IMR-90 (cell line): ENCODE measurements around the gene TMEM45A. TPM values are rescaled to one million over a fixed set of nuclear protein-coding genes. Genes with fewer than 3 reads are reported as not detected.

Experiments
- ATAC-seq: fragments of 200-7000 bp; cut with Tn5 transposase; 2 replicates; pipeline ENCODE4 v1.9.1; 2020; ENCODE audit warnings: low read depth, mild to moderate bottlenecking, moderate library complexity
- BruUV-seq: library from RNA; stranded (reverse); fragments of 400-500 nt; replicated peaks from 2 replicates; lab custom pipeline; 2021; lab: Mats Ljungman, UMichigan
- CTCF ChIA-PET: fragments of 300-600 bp; formaldehyde crosslinking; extraction: SDS; loops from one replicate; lab custom pipeline; 2021; ENCODE audit warnings: antibody characterized with exemption; lab: Yijun Ruan, JAX
- POLR2A ChIA-PET: fragments of 300-600 bp; sonication (Branson Sonifier 250); formaldehyde crosslinking; loops from one replicate; lab custom pipeline; 2022; ENCODE audit warnings: antibody characterized with exemption; ENCODE audit not compliant: unreplicated experiment; lab: Charles Lee
- DNase-seq: peaks from one replicate; pipeline ENCODE4 v3.0.0; 2013
- H2AFZ ChIP-seq: replicated peaks from 2 replicates; pipeline ENCODE3; 2013; ENCODE audit warnings: low read length, mild to moderate bottlenecking; ENCODE audit not compliant: poor library complexity
- H2AK5ac ChIP-seq: 2 replicates; pipeline ENCODE4 v1.6.1; 2013; ENCODE audit warnings: low read depth, low read length, inconsistent platforms
- H2AK9ac ChIP-seq: replicated peaks from 2 replicates; pipeline ENCODE3; 2013; ENCODE audit warnings: mild to moderate bottlenecking, low read depth, low read length, moderate library complexity; ENCODE audit not compliant: poor library complexity
- H2BK120ac ChIP-seq: 2 replicates; pipeline ENCODE4 v1.6.1; 2013; ENCODE audit warnings: low read depth, low read length, inconsistent platforms
- H2BK15ac ChIP-seq: 3 replicates; pipeline ENCODE4 v1.6.1; 2013; ENCODE audit warnings: low read depth, low read length, inconsistent platforms
- H2BK20ac ChIP-seq: 2 replicates; pipeline ENCODE4 v1.6.1; 2013; ENCODE audit warnings: low read depth, mild to moderate bottlenecking, inconsistent platforms, low read length, moderate library complexity
- H2BK5ac ChIP-seq: 2 replicates; pipeline ENCODE4 v1.6.1; 2013; ENCODE audit warnings: mild to moderate bottlenecking, low read depth, low read length, inconsistent platforms; ENCODE audit not compliant: poor library complexity, severe bottlenecking
- H3K14ac ChIP-seq: replicated peaks from 2 replicates; pipeline ENCODE4 v1.6.1; 2013; ENCODE audit warnings: low read depth, low read length, inconsistent platforms
- H3K18ac ChIP-seq: 2 replicates; pipeline ENCODE4 v1.6.1; 2013; ENCODE audit warnings: low read depth, low read length, control low read depth
- H3K23ac ChIP-seq: 2 replicates; pipeline ENCODE4 v1.6.1; 2013; ENCODE audit warnings: low read depth, low read length, inconsistent platforms
- H3K27ac ChIP-seq: 2 replicates; pipeline ENCODE4 v1.5.1; 2013; ENCODE audit warnings: mild to moderate bottlenecking, control low read depth, low read length; ENCODE audit not compliant: insufficient read depth
- H3K27me3 ChIP-seq: 2 replicates; pipeline ENCODE4 v1.6.1; 2013; ENCODE audit warnings: low read length; ENCODE audit not compliant: control insufficient read depth, insufficient read depth
- H3K36me3 ChIP-seq: 2 replicates; pipeline ENCODE4 v1.6.1; 2013; ENCODE audit warnings: low read length, mixed read lengths; ENCODE audit not compliant: control insufficient read depth, insufficient read depth
- H3K4ac ChIP-seq: 2 replicates; pipeline ENCODE4 v1.6.1; 2013; ENCODE audit warnings: low read depth, low read length, inconsistent platforms
- H3K4me1 ChIP-seq: 2 replicates; pipeline ENCODE4 v1.6.1; 2013; ENCODE audit warnings: low read length, mixed read lengths; ENCODE audit not compliant: control insufficient read depth, insufficient read depth
- H3K4me2 ChIP-seq: 2 replicates; pipeline ENCODE4 v1.6.1; 2013; ENCODE audit warnings: low read depth, mild to moderate bottlenecking, control low read depth, low read length, moderate library complexity
- H3K4me3 ChIP-seq: 2 replicates; pipeline ENCODE4 v1.5.1; 2013; ENCODE audit warnings: low read depth, mild to moderate bottlenecking, control low read depth, low read length, moderate library complexity; ENCODE audit not compliant: insufficient read depth
- H3K56ac ChIP-seq: 2 replicates; pipeline ENCODE4 v1.6.1; 2013; ENCODE audit warnings: low read length, inconsistent platforms; ENCODE audit not compliant: insufficient read depth; ENCODE audit errors: extremely low read depth
- H3K79me1 ChIP-seq, 2 experiments: 2 replicates each; pipeline ENCODE4 v1.6.1; 2013; ENCODE audit warnings: low read length in 2 of 2, inconsistent platforms in 1 of 2, low read depth in 1 of 2
- H3K9ac ChIP-seq: 2 replicates; pipeline ENCODE4 v1.6.1; 2013; ENCODE audit warnings: low read depth, low read length, control low read depth
- H3K9me1 ChIP-seq: 2 replicates; pipeline ENCODE4 v1.6.1; 2013; ENCODE audit warnings: low read length, inconsistent platforms; ENCODE audit not compliant: insufficient read depth
- H3K9me3 ChIP-seq: 2 replicates; pipeline ENCODE4 v1.6.1; 2013; ENCODE audit warnings: low read length; ENCODE audit not compliant: control insufficient read depth, insufficient read depth
- H4K20me1 ChIP-seq: 2 replicates; pipeline ENCODE4 v1.6.1; 2013; ENCODE audit warnings: low read length, inconsistent platforms; ENCODE audit not compliant: insufficient read depth
- H4K5ac ChIP-seq: 2 replicates; pipeline ENCODE4 v1.6.1; 2013; ENCODE audit warnings: mild to moderate bottlenecking, low read depth, low read length, control low read depth
- H4K8ac ChIP-seq, 2 experiments: 2 replicates each; pipeline ENCODE4 v1.6.1; 2013; ENCODE audit warnings: low read depth in 2 of 2, low read length in 2 of 2, control low read depth in 1 of 2, inconsistent platforms in 1 of 2
- H4K91ac ChIP-seq: 2 replicates; pipeline ENCODE4 v1.6.1; 2013; ENCODE audit warnings: low read depth, low read length, inconsistent platforms; ENCODE audit not compliant: insufficient read depth
- BHLHE40 ChIP-seq: fragments of 150-350 bp; IDR thresholded peaks from 2 replicates; pipeline ENCODE4 v1.6.1; 2016; ENCODE audit warnings: mild to moderate bottlenecking, low read depth, low read length
- CEBPB ChIP-seq: IDR thresholded peaks from 2 replicates; pipeline ENCODE4 v1.6.1; 2012; ENCODE audit warnings: low read depth, low read length, improper control_type of control experiment
- CHD1 ChIP-seq: IDR thresholded peaks from 2 replicates; pipeline ENCODE4 v1.6.1; 2012; ENCODE audit warnings: low read depth, low read length, improper control_type of control experiment
- CTCF ChIP-seq: conservative IDR thresholded peaks from 2 replicates; pipeline ENCODE4 v1.5.1; 2012; ENCODE audit warnings: mild to moderate bottlenecking, low read depth, low read length, improper control_type of control experiment
- ELK1 ChIP-seq: fragments of 150-350 bp; IDR thresholded peaks from 2 replicates; pipeline ENCODE4 v1.6.1; 2016; ENCODE audit warnings: low read depth, mild to moderate bottlenecking, low read length, moderate library complexity, borderline replicate concordance
- FOS ChIP-seq: fragments of 150-350 bp; IDR thresholded peaks from 2 replicates; pipeline ENCODE4 v1.6.1; 2016; ENCODE audit warnings: low read depth, low read length
- MAFK ChIP-seq: IDR thresholded peaks from 2 replicates; pipeline ENCODE4 v1.6.1; 2012; ENCODE audit warnings: low read depth, low read length, improper control_type of control experiment
- MAZ ChIP-seq: IDR thresholded peaks from 2 replicates; pipeline ENCODE4 v1.6.1; 2012; ENCODE audit warnings: low read depth, mild to moderate bottlenecking, low read length, improper control_type of control experiment, moderate library complexity, borderline replicate concordance
- MXI1 ChIP-seq: IDR thresholded peaks from 2 replicates; pipeline ENCODE4 v1.6.1; 2012; ENCODE audit warnings: low read depth, mild to moderate bottlenecking, low read length, moderate library complexity, borderline replicate concordance
- NFE2L2 ChIP-seq: fragments of 150-350 bp; IDR thresholded peaks from 2 replicates; pipeline ENCODE4 v1.6.1; 2016; ENCODE audit warnings: low read depth, mild to moderate bottlenecking, low read length
- POLR2A ChIP-seq: IDR thresholded peaks from 2 replicates; pipeline ENCODE4 v1.6.1; 2012; ENCODE audit warnings: mild to moderate bottlenecking, low read depth, low read length
- RAD21 ChIP-seq: IDR thresholded peaks from 2 replicates; pipeline ENCODE4 v1.6.1; 2012; ENCODE audit warnings: low read length, improper control_type of control experiment
- RCOR1 ChIP-seq: IDR thresholded peaks from 2 replicates; pipeline ENCODE4 v1.6.1; 2012; ENCODE audit warnings: mild to moderate bottlenecking, low read length, improper control_type of control experiment; ENCODE audit not compliant: insufficient replicate concordance
- RFX5 ChIP-seq: IDR thresholded peaks from 2 replicates; pipeline ENCODE4 v1.8.0; 2012; ENCODE audit warnings: low read depth, mild to moderate bottlenecking, low read length, moderate library complexity
- SMC3 ChIP-seq: fragments of 150-350 bp; IDR thresholded peaks from 2 replicates; pipeline ENCODE4 v1.6.1; 2016; ENCODE audit warnings: low read depth, mild to moderate bottlenecking, antibody characterized with exemption, low read length, moderate library complexity
- USF2 ChIP-seq: fragments of 150-350 bp; IDR thresholded peaks from 2 replicates; pipeline ENCODE4 v1.6.1; 2017; ENCODE audit warnings: mild to moderate bottlenecking, antibody characterized with exemption, low read length, low read depth
- WGBS, 2 experiments: methylation state at CpG; one replicate each; pipeline versions ENCODE4 v1.1.5 to v1.1.7; 2013; ENCODE audit warnings: missing lambda C conversion rate in 2 of 2; ENCODE audit not compliant: insufficient read length in 1 of 2; ENCODE audit errors: extremely low coverage in 2 of 2; 5-methylcytosine and 5-hydroxymethylcytosine counted together
- dilution Hi-C: fragments of 300-500 bp; cut with HindIII; formaldehyde crosslinking; loops from one replicate; pipeline ENCODE4 v1.14.3; 2018; ENCODE audit warnings: low sequenced_read_pairs; ENCODE audit not compliant: unreplicated experiment
- in situ Hi-C: fragments of 300-500 bp; cut with MboI; formaldehyde crosslinking; loops from 3 replicates; pipeline ENCODE4 v1.14.3; 2019; ENCODE audit warnings: low sequenced_read_pairs, inconsistent platforms, mixed read lengths
- intact Hi-C: fragments of 100-400 bp; cut with micrococcal nuclease; formaldehyde crosslinking; loops from 2 replicates; pipeline ENCODE4 v1.10.0; 2022
- polyA plus RNA-seq, 3 experiments: library from polyadenylated mRNA; depleted of rRNA; stranded (reverse); fragments of >200 nt; gene quantifications; 2 replicates each; pipeline ENCODE4 v1.2.3, GENCODE V29; 2012; ENCODE audit warnings: low replicate concordance in 1 of 3
- total RNA-seq: library from RNA; depleted of rRNA; stranded (reverse); fragments of >200 nt; gene quantifications from 2 replicates; pipeline ENCODE4 v1.2.3, GENCODE V29; 2012

TMEM45A gene
- total and polyA plus RNA-seq, 2 of the 4 experiments (the other 2 are of a cell fraction), result 13.6 to 21.7 TPM

- CTCF ChIA-PET, result no interaction called here
- Histone ChIP-seq H2AK5ac (no peak overlapping the region), H3K14ac (no peak overlapping the region), H3K4me1 (no peaks in the 10 kb centered on the region), H4K20me1 (no peaks in the 10 kb centered on the region), H2AK9ac (no peak overlapping the region), H3K4me2 (no peak overlapping the region), H2BK15ac (no peak overlapping the region), H3K4me3 (no peak overlapping the region), H3K4ac (no peak overlapping the region), H2BK20ac (no peak overlapping the region), H3K9me3 (peaks cover 4% of the 10 kb centered on the region; the same call in 1 of the 2 replicates), H3K27ac (no peak overlapping the region), H3K27me3 (no peaks in the 10 kb centered on the region), H3K79me1 (peaks cover 0 to 10% of the 10 kb centered on the region in 2 experiments; a peak in 1 of 4 replicates), H4K91ac (no peak overlapping the region), H2BK120ac (no peak overlapping the region), H3K9me1 (no peaks in the 10 kb centered on the region), H4K5ac (no peak overlapping the region), H3K9ac (no peak overlapping the region), H2BK5ac (no peak overlapping the region), H2AFZ (no peak overlapping the region), H4K8ac (no peak overlapping the region), H3K56ac (no peak overlapping the region), H3K36me3 (peaks cover 3% of the 10 kb centered on the region), H3K23ac (no peak overlapping the region), H3K18ac (no peak overlapping the region)
- in situ Hi-C loops (no loop called here), intact Hi-C loops (no loop called here), dilution Hi-C loops (no loop called here)
- POLR2A ChIA-PET, result no interaction called here
- no TSS peak for BruUV-seq
- ATAC-seq (peak; percentile 62), DNase-seq (peak; percentile 26)
- no peak for TF ChIP-seq MAFK
- no peak for TF ChIP-seq USF2
- no peak for TF ChIP-seq RFX5
- no peak for TF ChIP-seq SMC3
- no peak for TF ChIP-seq BHLHE40
- no peak for TF ChIP-seq POLR2A
- no peak for TF ChIP-seq CHD1
- TF ChIP-seq ELK1, result no peak
- no peak for TF ChIP-seq NFE2L2
- no peak for TF ChIP-seq MXI1
- no peak for TF ChIP-seq MAZ
- TF ChIP-seq CTCF, result no peak
- no peak for TF ChIP-seq RCOR1
- TF ChIP-seq FOS, result no peak
- TF ChIP-seq RAD21, result no peak
- no peak for TF ChIP-seq CEBPB
- WGBS, 2 experiments, result 100% methylated on average over 1 of the region's 2 CpGs; no CpG with 5 or more reads in 1 of the 2 experiments
Measured at GRCh38 chr3:100506355-100506754, 13.9 kb downstream of the TMEM45A start.
